Stimulated activated CD8-positive, alpha-beta memory T cell treated with anti-CD3 and anti-CD28 coated beads, Interleukin-15, amount 100 ng/mL, for 48 hours (primary cell): Measurements from ENCODE around the gene SECTM1.

ENCODE experiments used
- DNase-seq, 2 donors: peaks; one replicate each; pipeline ENCODE4 v3.0.0-alpha.2; 2020; ENCODE audit warnings: low read depth in 2 of 2

Gene SECTM1

DNA sequence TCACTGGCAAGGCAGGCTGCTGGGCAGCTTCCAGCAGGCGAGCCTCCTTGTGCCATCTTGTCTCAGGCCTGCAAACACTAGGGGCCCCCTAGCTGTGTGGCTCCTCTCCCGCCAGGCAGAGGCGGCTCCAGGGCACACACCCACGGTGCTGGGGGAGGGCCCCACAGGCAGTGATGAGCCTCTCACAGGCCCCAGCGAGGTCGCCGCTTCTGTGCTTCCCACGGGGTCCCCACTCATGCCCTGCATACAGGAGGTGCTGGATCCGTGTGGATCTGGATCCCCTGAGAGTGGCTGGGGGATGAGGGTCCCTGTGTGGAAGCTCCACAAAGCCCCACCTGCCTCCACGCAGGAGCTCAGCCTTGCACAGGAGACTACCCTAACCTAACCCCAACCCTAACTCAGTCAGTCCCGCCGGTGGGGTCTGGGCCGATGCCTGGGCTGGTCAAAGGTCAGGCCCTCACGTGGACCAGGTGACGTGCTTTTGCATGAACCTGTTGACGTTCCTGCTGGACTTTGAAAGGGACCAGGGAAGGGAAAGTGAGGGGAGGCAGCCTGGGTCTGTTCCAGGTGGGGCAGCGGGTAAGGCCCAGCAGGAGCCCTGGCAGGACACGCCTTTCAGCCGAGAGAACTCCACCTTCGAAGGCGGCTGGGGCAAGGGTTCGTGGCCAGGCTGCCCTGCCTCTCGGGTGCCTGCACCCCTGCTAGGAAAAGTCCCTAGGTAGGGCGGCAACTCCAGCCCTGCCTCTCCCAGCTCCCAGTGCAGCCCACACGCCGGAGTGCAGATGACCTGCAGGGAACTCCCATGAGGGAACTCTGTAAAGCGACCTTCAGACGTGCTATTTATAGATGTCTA lies 5.2 kb downstream of the SECTM1 start:
- no peak for DNase-seq

DNA sequence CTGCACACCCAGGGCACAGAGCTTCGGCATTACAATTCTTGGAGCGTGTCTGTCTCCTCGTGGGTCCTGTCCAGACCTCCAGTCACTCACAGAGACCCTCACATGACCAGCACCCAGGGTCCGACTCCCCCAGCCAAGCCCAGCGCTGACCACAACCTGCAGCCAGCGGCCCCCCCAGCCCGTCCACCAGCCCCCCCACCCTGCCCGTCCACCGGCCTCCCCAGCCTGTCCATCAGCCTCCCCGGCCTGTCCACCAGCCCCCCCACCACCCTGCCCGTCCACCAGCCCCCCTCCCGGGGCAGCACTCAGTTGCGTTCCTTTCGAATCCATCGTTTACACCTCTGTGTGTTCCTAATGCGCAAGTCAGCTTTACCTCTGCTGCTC lies 5.8 kb downstream of the SECTM1 start:
- no peak for DNase-seq

DNA sequence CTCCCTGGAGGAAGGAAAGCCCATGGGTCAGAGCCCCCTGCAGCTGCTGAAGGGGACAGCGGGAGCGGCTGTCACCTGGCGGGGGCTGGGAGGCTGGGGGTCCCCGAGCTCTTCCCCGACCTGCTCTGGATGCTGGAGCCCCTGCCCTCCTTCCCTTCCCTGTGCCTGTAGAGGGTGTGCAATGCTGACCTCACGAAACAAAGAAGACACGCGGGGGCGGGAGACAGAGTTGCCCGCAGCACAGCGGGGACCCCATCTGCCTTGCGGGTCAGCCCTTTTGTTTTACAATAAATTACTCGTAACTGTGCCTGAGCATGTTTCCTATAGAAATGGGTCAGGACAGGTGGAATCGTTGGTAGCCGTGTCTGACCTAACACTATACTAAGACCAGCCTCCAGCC lies 6.3 kb downstream of the SECTM1 start:
- DNase-seq: no peak

DNA sequence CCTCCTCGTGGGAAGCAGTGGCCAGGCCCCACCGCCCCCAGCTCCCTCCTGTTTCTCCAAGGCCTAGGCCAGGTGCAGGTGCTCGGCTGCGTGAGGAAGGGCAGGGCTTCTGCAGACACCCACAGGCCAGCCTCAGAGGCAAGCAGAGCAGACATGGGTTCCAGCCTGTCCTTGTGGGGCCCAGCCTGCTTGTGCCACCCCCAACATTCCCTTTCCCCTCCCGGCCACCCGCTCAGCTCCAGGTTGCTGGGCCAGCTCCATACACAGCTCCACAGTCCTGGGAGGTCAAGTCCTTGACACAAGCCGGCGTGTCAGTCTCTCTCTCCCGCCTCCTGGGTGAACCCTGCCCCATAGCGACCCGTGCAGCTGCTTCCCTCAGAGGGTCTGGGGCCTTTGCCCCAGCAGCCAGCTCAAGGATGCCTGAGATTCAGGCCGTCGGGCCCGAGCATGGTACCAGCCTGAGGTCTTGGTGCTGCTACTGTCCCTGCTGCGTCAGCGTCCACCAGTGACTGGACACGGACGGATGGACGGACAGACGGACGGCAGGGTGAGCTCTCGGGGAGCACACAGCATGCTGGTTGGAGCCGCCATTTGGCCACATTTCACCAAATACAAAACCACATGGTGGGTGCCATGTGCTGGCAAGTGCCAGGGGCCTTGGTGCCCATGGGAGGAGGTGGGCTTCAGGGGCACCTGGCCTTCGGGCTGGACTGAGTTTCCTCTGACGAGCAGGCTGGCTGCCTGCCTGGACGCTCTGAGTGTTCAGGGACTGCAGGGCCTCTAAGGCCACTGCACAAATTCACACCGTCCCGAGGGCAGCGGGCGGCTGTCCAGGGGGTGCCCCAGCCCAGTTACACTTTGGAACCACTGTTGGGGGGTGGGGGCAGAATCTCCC lies 8.0 kb downstream of the SECTM1 start:
- DNase-seq: no peak

DNA sequence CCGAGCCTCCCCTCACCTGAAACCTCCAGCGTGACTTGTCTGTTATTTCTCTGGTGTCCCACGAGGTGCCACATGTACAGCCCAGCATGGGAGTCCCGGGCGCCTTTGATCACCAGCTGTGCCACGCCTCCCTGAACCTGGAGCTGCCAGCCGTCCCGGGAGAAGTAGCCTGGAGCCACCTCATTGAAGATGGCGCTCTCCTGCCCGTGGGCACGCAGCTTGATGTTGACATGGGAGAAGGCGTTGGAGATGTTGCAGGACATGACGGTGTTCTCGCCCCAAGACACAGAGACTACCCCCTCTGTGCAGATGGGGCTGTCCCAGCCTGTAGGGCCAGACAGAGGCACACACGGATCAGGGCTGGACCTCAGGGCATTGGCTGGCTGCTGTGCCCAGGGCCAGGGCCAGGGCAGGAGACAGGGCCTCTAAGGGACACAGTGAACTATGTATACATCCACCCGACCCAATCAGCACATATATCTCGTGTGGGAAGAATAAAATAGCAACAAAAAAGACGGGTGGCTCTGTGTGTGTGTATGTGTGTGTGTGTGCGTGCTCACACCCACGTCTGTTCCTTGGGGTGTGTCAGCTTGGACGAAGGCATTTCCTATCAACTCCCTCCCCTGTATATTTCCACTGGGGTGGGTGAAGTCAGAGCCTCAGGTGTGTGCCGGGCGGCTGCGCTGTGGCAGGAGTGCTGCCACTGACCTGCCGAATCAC lies 8.8 kb downstream of the SECTM1 start:
- DNase-seq: no peak

DNA sequence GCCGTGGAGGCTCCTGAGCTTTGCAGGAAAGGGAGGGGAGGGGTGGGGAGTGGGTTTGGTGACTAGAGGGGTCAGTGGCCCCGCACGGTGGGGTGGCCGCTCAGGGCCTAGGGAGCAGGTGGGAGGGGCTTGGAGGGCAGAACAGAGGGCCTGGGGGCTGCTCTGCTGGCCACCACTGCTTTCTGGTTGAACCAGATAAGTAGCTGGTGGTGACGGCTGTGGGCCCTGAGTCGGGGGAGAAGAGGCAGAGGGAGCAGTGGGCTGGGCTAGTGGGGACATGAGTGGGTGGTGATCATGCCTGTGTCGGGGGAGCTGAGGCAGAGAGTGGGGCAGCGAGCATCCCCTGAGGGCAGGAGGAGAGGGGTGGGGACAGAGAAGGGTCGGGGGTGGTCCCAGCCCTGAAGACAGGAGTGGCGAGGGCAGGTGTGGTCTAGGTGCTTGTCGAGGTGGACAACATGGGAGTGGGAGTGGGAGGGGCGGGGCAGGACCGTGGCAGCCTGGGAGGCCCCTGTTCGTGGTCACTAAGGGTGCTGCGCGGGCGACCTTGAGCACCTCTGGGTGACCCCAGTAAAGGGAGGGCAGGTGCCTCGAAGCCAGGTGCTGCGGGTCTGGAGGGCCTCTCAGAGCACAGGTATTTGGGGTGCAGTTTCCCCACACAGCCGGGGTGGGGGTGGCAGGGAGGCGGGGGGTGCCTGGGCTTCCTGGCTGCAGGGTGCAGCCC lies 9.9 kb downstream of the SECTM1 start:
- no peak for DNase-seq

DNA sequence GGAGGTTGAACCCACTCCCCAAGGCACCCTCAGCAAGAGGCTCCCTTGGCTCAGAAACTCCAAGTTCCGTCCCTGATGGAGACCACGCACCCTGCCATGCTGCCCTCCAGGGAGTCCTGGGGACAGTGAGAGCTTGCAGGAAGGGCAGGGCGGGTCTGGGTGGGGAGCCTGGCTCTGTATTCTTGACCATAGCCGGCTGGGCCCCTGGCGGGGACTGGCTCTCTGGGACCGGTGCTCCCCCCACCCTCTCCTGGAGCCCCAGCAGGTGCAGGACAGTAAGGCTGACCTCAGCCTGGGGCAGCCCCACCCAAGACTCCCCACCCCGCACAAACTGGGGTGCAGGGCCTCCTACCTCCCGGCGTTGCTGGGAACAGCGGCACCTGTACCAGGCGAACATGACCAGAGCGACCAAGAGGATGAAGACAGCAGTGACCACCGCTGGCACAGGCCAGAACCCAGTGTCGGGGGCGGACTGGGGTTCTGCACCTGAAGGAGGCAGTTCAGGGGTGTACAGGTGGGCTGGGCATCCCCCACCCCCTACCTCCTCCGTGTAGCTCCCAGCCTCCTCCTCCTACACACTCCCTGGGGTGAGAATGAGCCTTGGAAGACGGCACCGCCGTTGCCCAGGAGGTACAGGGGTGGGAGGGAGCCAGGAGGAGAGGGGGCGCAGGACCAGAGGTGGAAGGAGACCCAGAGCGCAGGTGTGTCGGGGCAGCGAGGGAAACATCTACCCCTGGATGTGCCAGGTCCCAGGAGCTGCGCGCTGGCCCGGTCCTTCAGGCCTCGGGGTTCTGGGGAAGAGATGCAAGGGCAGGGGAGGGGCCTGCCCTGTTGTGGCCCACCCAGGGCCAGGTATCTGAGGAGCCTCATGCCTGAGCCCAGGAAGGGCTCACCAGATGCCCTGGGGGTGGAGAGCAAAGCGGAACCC lies 10.8 kb downstream of the SECTM1 start:
- DNase-seq: no peak

DNA sequence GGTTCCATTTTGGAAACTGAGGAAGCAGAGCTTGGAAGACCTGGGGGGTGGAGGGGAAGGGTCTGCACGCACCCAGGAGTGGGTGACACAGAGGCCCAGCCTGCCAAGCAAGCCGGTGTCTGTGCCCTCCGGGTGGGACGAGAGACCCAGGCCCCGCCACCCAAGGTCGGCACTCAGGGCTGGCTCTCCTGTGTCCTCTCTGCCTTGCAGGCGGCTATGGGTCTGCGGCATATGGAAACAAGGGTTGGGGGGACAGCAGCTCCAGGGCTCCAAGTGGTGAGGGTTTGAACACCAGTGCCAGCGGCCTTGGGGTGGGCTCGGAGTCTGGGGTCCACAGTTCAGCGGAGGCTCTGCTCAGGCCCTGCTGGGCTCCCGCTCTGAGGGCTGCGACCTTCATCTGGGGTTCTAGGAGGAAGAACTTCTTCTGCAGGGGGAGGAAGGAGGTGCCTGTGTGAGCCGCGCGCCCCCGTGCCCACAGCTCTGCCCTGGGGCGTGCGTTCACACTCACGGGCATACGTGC lies 11.6 kb downstream of the SECTM1 start:
- DNase-seq: no peak

DNA sequence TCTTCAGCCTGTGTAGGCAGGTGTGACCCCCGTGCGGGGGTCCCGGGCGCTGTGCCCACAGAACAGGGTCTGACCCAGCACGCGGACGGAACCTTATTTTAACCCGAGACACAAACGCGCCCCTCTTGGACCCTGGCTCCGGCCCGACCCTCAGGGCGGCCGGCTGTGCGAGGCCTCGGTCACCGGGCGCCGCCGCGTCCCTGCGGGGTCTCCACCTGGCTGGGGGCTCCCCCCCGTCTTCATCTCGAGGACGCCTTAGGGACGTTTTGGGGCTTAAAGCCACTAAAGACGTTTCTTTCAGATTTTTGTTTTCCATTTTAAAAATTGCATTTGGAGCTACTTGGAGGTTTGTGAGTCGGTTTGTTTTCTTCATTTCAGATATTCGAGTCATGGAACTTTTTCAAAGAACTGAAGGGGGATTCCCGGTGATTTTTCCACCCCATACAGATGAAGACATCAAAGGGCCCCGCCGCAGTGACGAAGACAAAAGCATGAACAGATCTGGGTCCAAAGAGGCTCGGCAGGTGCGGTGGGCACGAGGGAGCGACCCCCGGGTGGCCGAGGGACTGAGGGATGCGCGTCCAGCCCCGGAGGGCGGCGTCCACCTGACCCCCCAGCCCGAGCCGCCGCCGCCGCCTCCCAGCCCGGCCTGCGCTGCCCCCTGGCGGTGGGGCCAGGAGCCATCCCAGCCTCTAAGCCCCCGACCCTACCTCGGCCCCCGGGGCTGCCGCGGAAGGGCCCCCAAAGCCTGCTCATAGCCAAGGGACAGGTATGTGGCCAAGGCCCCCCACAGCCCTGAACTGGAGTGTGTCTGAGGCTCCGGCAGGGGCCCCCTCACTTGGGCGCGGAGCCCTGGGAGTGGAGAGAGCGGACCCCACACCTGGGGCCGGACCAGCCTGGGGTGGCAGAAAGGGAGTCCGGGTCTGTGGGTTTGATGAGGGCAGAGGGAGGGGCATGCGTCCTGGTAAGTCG lies 12.3 kb downstream of the SECTM1 start:
- DNase-seq: peak; percentile 65 to 66

DNA sequence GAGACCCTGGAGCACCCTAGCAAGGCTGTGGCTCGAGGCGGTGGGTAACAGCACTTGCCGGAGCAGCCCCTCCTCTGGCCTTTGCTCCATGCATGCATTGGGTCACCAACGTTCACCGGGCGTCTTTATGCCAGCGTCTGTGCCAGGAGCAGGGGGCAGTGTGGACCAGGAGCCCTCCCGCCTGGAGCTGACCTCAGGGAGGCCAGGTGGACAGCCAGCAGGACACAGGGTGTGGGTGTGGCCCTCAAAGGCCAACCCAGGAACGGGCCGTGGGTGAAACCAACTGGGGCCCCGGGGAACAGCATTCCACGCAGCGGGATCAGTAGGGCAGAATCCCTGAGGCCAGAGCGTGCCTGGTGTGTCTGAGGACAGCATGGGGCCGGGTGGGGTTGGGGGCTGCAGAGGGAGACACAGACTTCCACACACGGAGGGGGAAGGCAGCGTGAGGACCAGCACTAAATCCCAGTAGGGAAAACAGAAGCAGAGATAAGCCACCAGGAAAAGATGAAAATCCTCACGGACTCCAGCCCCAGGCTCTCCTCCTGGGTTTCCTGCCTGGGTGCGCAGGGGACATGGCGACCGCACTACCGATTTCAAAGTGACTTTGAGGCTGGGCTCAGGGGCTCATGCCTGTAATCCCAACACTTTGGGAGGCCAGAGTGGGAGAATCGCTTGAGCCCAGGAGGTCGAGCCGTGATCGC lies 13.3 kb downstream of the SECTM1 start:
- no peak for DNase-seq

DNA sequence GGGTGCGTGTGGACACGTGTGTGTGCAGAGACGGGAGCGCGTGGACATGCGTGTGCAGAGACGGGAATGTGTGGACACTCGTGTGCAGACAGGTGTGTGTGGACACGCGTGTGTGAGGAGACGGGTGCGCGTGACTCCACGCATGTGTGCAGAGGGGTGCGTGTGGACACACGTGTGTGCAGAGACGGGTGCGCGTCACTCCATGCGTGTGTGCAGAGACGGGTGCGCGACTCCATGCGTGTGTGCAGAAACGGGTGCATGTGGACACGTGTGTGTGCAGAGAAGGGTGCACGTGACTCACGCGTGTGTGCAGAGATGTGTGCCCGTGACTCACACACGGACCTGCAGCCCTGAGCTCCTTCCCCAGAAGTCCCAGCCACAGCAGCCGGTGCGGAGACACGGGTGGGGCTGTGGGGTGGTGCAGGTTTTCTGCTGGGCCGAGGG lies 13.9 kb downstream of the SECTM1 start:
- DNase-seq: no peak

DNA sequence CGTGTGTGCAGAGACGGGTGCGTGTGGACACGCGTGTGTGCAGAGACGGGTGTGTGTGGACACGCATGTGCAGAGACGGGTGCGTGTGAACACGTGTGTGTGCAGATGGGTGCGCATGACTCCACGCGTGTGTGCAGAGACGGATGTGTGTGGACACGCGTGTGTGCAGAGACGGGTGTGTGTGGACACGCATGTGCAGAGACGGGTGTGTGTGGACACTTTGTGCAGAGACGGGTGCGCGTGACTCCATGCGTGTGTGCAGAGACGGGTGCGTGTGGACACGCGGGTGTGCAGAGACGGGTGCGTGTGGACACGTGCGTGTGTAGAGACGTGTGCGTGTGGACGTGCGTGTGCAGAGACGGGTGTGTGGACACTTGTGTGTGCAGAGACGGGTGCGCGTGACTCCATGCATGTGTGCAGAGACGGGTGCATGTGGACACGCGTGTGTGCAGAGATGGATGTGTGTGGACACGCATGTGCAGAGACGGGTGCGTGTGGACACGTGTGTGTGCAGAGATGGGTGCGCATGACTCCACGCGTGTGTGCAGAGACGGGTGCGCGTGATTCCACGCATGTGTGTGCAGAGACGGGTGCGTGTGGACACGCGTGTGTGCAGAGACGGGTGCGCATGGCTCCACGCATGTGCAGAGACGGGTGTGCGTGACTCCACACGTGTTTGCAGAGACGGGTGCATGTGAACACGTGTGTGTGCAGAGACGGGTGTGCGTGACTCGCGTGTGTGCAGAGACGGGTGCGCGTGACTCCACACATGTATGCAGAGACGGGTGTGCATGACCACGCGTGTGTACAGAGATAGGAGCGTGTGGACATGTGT lies 14.6 kb downstream of the SECTM1 start:
- DNase-seq: no peak

DNA sequence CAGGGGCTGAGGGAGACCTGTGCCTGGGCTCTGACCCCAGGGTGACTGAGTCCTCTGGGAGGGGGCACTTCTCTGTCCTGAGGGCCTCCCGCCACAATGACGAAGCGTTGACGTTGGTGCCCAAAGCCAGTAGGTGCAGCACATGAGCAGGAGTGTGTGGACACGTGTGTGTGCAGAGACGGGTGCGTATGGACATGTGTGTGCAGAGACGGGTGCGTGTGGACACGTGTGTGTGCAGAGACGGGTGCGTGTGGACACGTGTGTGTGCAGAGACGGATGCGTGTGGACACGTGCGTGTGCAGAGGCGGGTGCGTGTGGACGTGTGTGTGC lies 15.4 kb downstream of the SECTM1 start:
- DNase-seq: no peak

DNA sequence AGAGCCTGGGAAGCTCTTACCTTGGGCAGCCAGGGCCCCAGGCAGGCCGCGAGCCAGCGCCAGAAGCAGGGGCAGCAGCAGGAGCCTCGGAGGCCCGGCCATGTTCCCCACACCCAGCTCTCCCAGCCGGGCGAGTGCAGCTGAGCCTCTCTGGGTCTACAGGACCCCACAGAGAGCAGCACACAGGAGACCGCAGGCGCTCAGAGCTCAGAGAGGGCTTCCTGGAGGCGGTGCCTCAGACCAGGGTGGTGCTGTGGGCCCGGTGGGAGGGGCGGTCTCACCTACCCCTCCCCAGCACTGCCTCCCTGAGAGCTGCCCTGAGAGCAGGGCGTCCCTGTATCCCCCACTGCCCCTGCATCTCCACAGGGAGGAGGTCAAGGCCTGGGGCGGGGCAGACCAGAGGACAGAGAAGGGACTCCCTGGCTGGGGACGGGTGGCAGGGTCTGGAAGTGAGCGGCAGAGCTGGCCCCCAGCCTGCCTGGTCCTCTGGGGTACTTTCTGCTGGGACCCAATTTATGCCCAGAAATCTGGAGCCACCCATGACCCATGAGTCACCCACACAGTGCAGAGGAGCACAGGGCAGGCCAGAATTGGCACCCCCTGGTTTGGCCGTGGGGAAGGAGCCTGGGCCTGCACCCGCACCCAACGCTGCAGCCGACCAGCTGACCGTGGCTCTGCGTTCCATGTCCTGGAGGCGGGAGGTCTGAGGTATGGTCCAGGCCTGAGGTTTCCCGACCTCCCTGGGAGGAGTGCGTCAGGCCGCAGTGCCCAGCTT lies 16.0 kb downstream of the SECTM1 start, which contains the start of gene CD7:
TSS of gene CD7 (minus strand) at position 215 of the 775 bp plus-strand sequence. CDS start at position 102, 113 bp downstream.
- DNase-seq: peak; percentile 73 to 74

DNA sequence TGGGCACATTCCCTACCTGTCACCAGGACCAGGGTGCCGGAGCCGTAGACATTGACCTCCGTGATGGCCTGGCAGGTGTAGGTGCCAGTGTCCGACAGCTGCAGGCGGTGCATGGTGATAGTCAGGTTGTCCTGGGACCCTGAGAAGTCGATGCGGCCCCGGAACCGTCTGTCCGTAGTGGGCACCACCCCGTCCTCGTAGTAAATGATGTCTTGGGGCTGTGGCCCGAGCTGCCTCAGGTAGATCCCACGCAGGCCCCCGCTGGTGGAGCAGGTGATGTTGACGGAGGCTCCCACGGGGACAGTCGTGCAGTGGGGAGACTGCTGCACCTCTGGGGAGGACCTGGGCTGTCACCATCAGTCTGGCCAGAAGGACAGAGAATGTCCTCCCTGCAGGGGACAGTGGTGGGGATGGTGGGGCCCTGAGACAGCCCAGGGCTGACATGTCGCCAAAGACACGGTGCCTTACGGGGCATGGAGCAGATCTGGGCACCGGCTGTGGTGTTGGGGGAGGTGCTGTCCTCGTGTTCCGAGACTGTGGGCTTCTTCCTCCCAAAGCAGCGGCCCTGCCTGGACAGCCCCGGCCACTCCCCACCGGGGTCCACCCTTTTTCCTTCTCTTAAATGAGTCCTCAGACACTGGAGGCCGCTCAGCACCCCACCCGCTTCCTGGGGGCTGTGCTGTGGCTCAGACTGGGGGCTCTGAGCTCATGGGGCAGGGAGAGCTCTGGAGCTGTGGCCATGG lies 16.7 kb downstream of the SECTM1 start:
- DNase-seq: no peak
